MM.1S (cell line): Measurements from ENCODE around the gene ARID3C.

Source experiments
- CTCF ChIP-seq: fragments of 300-600 bp; sonication (generic); IDR thresholded peaks from 2 replicates; pipeline ENCODE4 v1.5.1; 2016; ENCODE audit warnings: antibody characterized with exemption, low read length, mixed read lengths
- EZH2 ChIP-seq: fragments of 300-600 bp; sonication (generic); optimal IDR thresholded peaks from 2 replicates; pipeline ENCODE3; 2017; ENCODE audit warnings: low read depth, mild to moderate bottlenecking, antibody characterized with exemption, low read length, mixed read lengths
- EZH2phosphoT487 ChIP-seq: fragments of 300-600 bp; sonication (generic); IDR thresholded peaks from 2 replicates; pipeline ENCODE4 v1.6.1; 2018; ENCODE audit warnings: antibody characterized with exemption, low read length

DNA sequence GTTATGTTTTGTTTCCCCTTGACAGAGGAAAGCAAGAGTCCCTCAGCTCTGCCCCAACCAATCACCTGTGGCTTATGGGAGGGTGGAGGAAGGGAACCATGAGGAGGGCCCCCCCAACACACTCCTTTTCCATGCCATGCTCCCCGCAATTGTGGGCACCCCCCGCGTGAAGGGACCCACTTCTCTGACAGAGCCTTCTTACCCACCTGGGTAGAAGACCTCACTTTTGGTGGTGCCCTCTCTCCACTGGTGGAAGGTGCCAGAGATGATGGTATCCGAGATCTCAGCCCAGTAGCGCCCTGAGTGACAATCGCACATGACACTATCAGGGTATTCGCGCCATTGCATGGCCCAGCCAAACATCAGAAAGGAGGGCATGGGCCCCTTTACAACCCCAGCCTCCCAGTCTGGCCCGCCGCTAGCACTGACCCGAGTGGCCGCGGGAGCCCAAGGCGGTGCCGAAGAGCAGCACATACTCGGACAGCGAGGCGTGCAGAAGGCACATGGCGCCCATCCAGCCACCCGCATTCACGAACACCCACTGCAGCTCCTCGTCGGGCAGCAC, 8.0 kb upstream of the ARID3C start:
- no peak for TF ChIP-seq CTCF
- TF ChIP-seq EZH2 = no peak
- no peak for TF ChIP-seq EZH2phosphoT487
